Endodermal cell (in vitro differentiated cells): ENCODE data around the gene FAM167B. TPM values are rescaled to one million over a fixed set of nuclear protein-coding genes. Genes with fewer than 3 reads are reported as not detected.
A peak's percentile ranks its signal among the peaks of the same experiment; 100 is the strongest.

Experiments
- DNase-seq: peaks from one replicate; pipeline ENCODE4 v3.0.0-alpha.2; 2017
- H3K27ac ChIP-seq: 2 replicates; pipeline ENCODE4 v1.5.1; 2013; ENCODE audit warnings: mild to moderate bottlenecking, low read depth, low read length, moderate library complexity
- H3K27me3 ChIP-seq: 2 replicates; pipeline ENCODE4 v1.6.1; 2013; ENCODE audit warnings: mild to moderate bottlenecking, low read length, moderate library complexity; ENCODE audit not compliant: insufficient read depth, control insufficient read depth, poor library complexity, severe bottlenecking
- H3K36me3 ChIP-seq: 2 replicates; pipeline ENCODE4 v1.7.0; 2013; ENCODE audit warnings: mild to moderate bottlenecking, low read length, moderate library complexity; ENCODE audit not compliant: control insufficient read depth, insufficient read depth
- H3K4me1 ChIP-seq: one replicate; pipeline ENCODE4 v1.7.0; 2013; ENCODE audit warnings: low read length; ENCODE audit not compliant: control insufficient read depth, insufficient read depth
- H3K4me3 ChIP-seq: 2 replicates; pipeline ENCODE4 v1.5.1; 2013; ENCODE audit warnings: mild to moderate bottlenecking, low read length, moderate library complexity
- H3K9ac ChIP-seq: 2 replicates; pipeline ENCODE4 v1.6.1; 2013; ENCODE audit warnings: mild to moderate bottlenecking, low read length, moderate library complexity; ENCODE audit not compliant: poor library complexity, severe bottlenecking; ENCODE audit errors: extremely low read depth
- H3K9me3 ChIP-seq: 2 replicates; pipeline ENCODE4 v1.6.1; 2013; ENCODE audit warnings: mild to moderate bottlenecking, low read length, moderate library complexity; ENCODE audit not compliant: control insufficient read depth
- H3K27ac Mint-ChIP-seq: 2 replicates; pipeline ENCODE4 v1.8.0; 2020; ENCODE audit warnings: mixed read lengths
- H3K27me3 Mint-ChIP-seq: 2 replicates; pipeline ENCODE4 v1.8.0; 2021; ENCODE audit warnings: mild to moderate bottlenecking, mixed read lengths; ENCODE audit not compliant: insufficient read depth
- H3K36me3 Mint-ChIP-seq: 2 replicates; pipeline ENCODE4 v1.8.0; 2020; ENCODE audit warnings: low read depth, mixed read lengths
- H3K4me1 Mint-ChIP-seq: 2 replicates; pipeline ENCODE4 v1.8.0; 2020; ENCODE audit warnings: mixed read lengths
- H3K4me3 Mint-ChIP-seq: 2 replicates; pipeline ENCODE4 v1.8.0; 2020; ENCODE audit warnings: mild to moderate bottlenecking, moderate library complexity, mixed read lengths
- H3K9me3 Mint-ChIP-seq: 2 replicates; pipeline ENCODE4 v1.8.0; 2020; ENCODE audit warnings: mild to moderate bottlenecking, mixed read lengths
- CTCF ChIP-seq: fragments of 200-600 bp; sonication (generic); conservative IDR thresholded peaks from 2 replicates; pipeline ENCODE4 v1.5.0; 2021; ENCODE audit warnings: antibody characterized with exemption, mild to moderate bottlenecking
- WGBS, 2 experiments: methylation state at CpG; one replicate each; pipeline versions ENCODE4 v1.1.5 to v1.1.7; 2013; ENCODE audit warnings: missing lambda C conversion rate in 2 of 2, mixed read lengths in 1 of 2; ENCODE audit not compliant: insufficient coverage in 1 of 2, insufficient read length in 1 of 2; 5-methylcytosine and 5-hydroxymethylcytosine counted together
- total RNA-seq, 2 donors: library from RNA; stranded (reverse); fragmentation: NEBNext Ultra II Directional in 1 of 2; extraction: Animal tissue kit (Norgen Biotek cat#: 25700) in 1 of 2; gene quantifications; 2 replicates in 1 of 2; 3 replicates in 1 of 2; pipeline ENCODE4 v1.2.1, GENCODE V29; 2021

FAM167B gene
- total RNA-seq, 2 donors from 2014 or later: 1.1 to 2.9 TPM

GRCh38 chr1:32232558-32233304 is 14.3 kb upstream of the FAM167B start:
- Histone ChIP-seq H3K4me3 (no peak overlapping the region), H3K9ac (no peak overlapping the region), H3K27ac (peak overlapping the region; percentile 54), H3K4me1 (no peaks in the 10 kb centered on the region), H3K9me3 (no peaks in the 10 kb centered on the region), H3K27me3 (no peaks in the 10 kb centered on the region), H3K36me3 (peaks cover 35% of the 10 kb centered on the region)
- no peak for DNase-seq
- H3K9me3 Mint-ChIP-seq: no peaks in the 10 kb centered on the region
- no peaks in the 10 kb centered on the region for H3K4me1 Mint-ChIP-seq
- H3K27me3 Mint-ChIP-seq: no peaks in the 10 kb centered on the region
- no peak overlapping the region for H3K27ac Mint-ChIP-seq
- 79 to 89% methylated on average over 4 to 8 of the region's 8 CpGs for WGBS, 2 experiments
- H3K36me3 Mint-ChIP-seq: peaks cover 18% of the 10 kb centered on the region
- TF ChIP-seq CTCF: no peak
- H3K4me3 Mint-ChIP-seq: no peak overlapping the region

- Histone ChIP-seq H3K9ac (no peak overlapping the region), H3K27ac (no peak overlapping the region), H3K4me1 (no peaks in the 10 kb centered on the region), H3K27me3 (no peaks in the 10 kb centered on the region), H3K4me3 (no peak overlapping the region), H3K36me3 (peaks cover 19% of the 10 kb centered on the region), H3K9me3 (no peaks in the 10 kb centered on the region)
- peak; percentile 52 for DNase-seq
- Mint-ChIP-seq H3K36me3 (peaks cover 3% of the 10 kb centered on the region), H3K27me3 (peaks cover 4% of the 10 kb centered on the region), H3K9me3 (no peaks in the 10 kb centered on the region), H3K4me3 (no peak overlapping the region), H3K4me1 (peaks cover 7% of the 10 kb centered on the region), H3K27ac (no peak overlapping the region)
- peak; percentile 31 for TF ChIP-seq CTCF
- WGBS, 2 experiments: 92 to 97% methylated on average over 6 to 7 of the region's 7 CpGs
Observed at GRCh38 chr1:32234792-32235191, 12.2 kb upstream of the FAM167B start.

GRCh38 chr1:32239337-32239736 is 7.7 kb upstream of the FAM167B start:
- no peak overlapping the region for H3K27ac Mint-ChIP-seq
- H3K9me3 Mint-ChIP-seq: no peaks in the 10 kb centered on the region
- Histone ChIP-seq H3K9me3 (no peaks in the 10 kb centered on the region), H3K4me3 (peak overlapping the region; percentile 93), H3K4me1 (no peaks in the 10 kb centered on the region), H3K27me3 (no peaks in the 10 kb centered on the region), H3K9ac (peak overlapping the region; percentile 53), H3K36me3 (no peaks in the 10 kb centered on the region), H3K27ac (no peak overlapping the region)
- peak; percentile 14 for TF ChIP-seq CTCF
- peaks cover 19% of the 10 kb centered on the region for H3K27me3 Mint-ChIP-seq
- H3K36me3 Mint-ChIP-seq: peaks cover 3% of the 10 kb centered on the region
- peak; percentile 60 for DNase-seq
- H3K4me1 Mint-ChIP-seq: peaks cover 12% of the 10 kb centered on the region
- 51 to 55% methylated on average over 2 to 3 of the region's 4 CpGs for WGBS, 2 experiments
- peak overlapping the region; percentile 72 for H3K4me3 Mint-ChIP-seq
